B cell (primary cell): ENCODE measurements around the gene G6PD. TPM values are rescaled to one million over a fixed set of nuclear protein-coding genes. Genes with fewer than 3 reads are reported as not detected.
A peak's percentile ranks its signal among the peaks of the same experiment; 100 is the strongest.
"Not testable (repeated sequence)": the region's sequence is repeated elsewhere in the genome, so short reads cannot be mapped to it uniquely, and the experiment has no call there.

ENCODE experiments used
- ATAC-seq: fragments of 200-7000 bp; cut with Tn5 transposase; one replicate; pipeline ENCODE4 v1.10.0; 2021; ENCODE audit warnings: low read depth, mild to moderate bottlenecking, moderate number of reproducible peaks, moderate library complexity
- CTCF ChIA-PET: fragments of 350-600 bp; sonication (Branson Sonifier 250); formaldehyde crosslinking; loops from one replicate; lab custom pipeline; 2021; ENCODE audit warnings: antibody characterized with exemption, inconsistent platforms; lab: Charles Lee
- POLR2A ChIA-PET: fragments of 350-600 bp; sonication (Branson Sonifier 250); formaldehyde crosslinking; loops from one replicate; lab custom pipeline; 2021; ENCODE audit warnings: antibody characterized with exemption; lab: Charles Lee
- DNase-seq: peaks from one replicate; pipeline ENCODE4 v3.0.0; 2013
- H2AFZ ChIP-seq: 2 replicates; pipeline ENCODE4 v1.6.1; 2012; ENCODE audit warnings: mild to moderate bottlenecking, low read depth, low read length; ENCODE audit not compliant: insufficient read depth, poor library complexity, severe bottlenecking
- H3K27ac ChIP-seq, 2 donors: 1 replicate in 1 of 2; 2 replicates in 1 of 2; pipeline ENCODE4 v1.5.1; 2012 to 2013; ENCODE audit warnings: low read length in 2 of 2, mild to moderate bottlenecking in 2 of 2, moderate library complexity in 1 of 2
- H3K27me3 ChIP-seq, 4 experiments: fragments of 200-600 bp in 1 of 4; sonication (generic) in 1 of 4; replicated peaks in 1 of 4; 1 replicate in 2 of 4; 2 replicates in 2 of 4; pipeline versions ENCODE4 v1.6.1 to v1.7.0; 2013 to 2016; ENCODE audit warnings: low read length in 3 of 4, mild to moderate bottlenecking in 2 of 4, mixed read lengths in 1 of 4, moderate library complexity in 1 of 4; ENCODE audit not compliant: insufficient read depth in 4 of 4, control insufficient read depth in 3 of 4; ENCODE audit errors: control extremely low read depth in 1 of 4
- H3K36me3 ChIP-seq, 2 experiments: replicated peaks in 1 of 2; 1 replicate in 1 of 2; 2 replicates in 1 of 2; pipeline versions ENCODE4 v1.6.1 to v1.7.1; 2013; ENCODE audit warnings: low read length in 1 of 2; ENCODE audit not compliant: insufficient read depth in 2 of 2, control insufficient read depth in 1 of 2; ENCODE audit errors: control extremely low read depth in 1 of 2, extremely low read depth in 1 of 2
- H3K4me1 ChIP-seq, 2 donors: fragments of 200-600 bp in 1 of 2; sonication (generic) in 1 of 2; 1 replicate in 1 of 2; 2 replicates in 1 of 2; pipeline versions ENCODE4 v1.5.1 to v1.6.1; 2013 to 2017; ENCODE audit warnings: low read length in 2 of 2; ENCODE audit not compliant: control insufficient read depth in 2 of 2, insufficient read depth in 2 of 2
- H3K4me2 ChIP-seq: replicated peaks from 2 replicates; pipeline ENCODE3; 2012; ENCODE audit warnings: mild to moderate bottlenecking, low read depth, low read length; ENCODE audit not compliant: poor library complexity, severe bottlenecking
- H3K4me3 ChIP-seq, 5 experiments: fragments of 200-600 bp in 1 of 5; sonication (generic) in 1 of 5; 1 replicate in 3 of 5; 2 replicates in 2 of 5; pipeline versions ENCODE4 v1.5.1 to v1.7.0; 2011 to 2016; ENCODE audit warnings: low read length in 4 of 5, mild to moderate bottlenecking in 4 of 5, low read depth in 2 of 5, control low read depth in 1 of 5, moderate library complexity in 1 of 5; ENCODE audit not compliant: insufficient read depth in 1 of 5; ENCODE audit errors: control extremely low read depth in 1 of 5, extremely low read depth in 1 of 5
- H3K79me2 ChIP-seq: fragments of 200-600 bp; sonication (generic); one replicate; pipeline ENCODE4 v1.6.0; 2016; ENCODE audit warnings: low read length; ENCODE audit not compliant: control insufficient read depth, insufficient read depth
- H3K9ac ChIP-seq: fragments of 200-600 bp; sonication (generic); 2 replicates; pipeline ENCODE4 v1.6.1; 2017; ENCODE audit warnings: mild to moderate bottlenecking, low read length, moderate library complexity
- H3K9me3 ChIP-seq, 3 donors: one replicate each; pipeline versions ENCODE4 v1.6.1 to v1.7.1; 2013; ENCODE audit warnings: low read length in 2 of 3; ENCODE audit not compliant: control insufficient read depth in 2 of 3, insufficient read depth in 1 of 3; ENCODE audit errors: control extremely low read depth in 1 of 3
- H4K20me1 ChIP-seq: 2 replicates; pipeline ENCODE4 v1.6.0; 2012; ENCODE audit warnings: mild to moderate bottlenecking, low read length; ENCODE audit not compliant: insufficient read depth, control insufficient read depth, poor library complexity, severe bottlenecking
- H3K27ac Mint-ChIP-seq: one replicate; pipeline ENCODE4 v1.8.0; 2021; ENCODE audit warnings: mixed read lengths
- H3K27me3 Mint-ChIP-seq: one replicate; pipeline ENCODE4 v1.8.0; 2021; ENCODE audit warnings: mixed read lengths
- H3K4me1 Mint-ChIP-seq: one replicate; pipeline ENCODE4 v1.8.0; 2021; ENCODE audit warnings: mixed read lengths
- H3K4me3 Mint-ChIP-seq: one replicate; pipeline ENCODE4 v1.8.0; 2021; ENCODE audit warnings: mixed read lengths
- H3K9me3 Mint-ChIP-seq: one replicate; pipeline ENCODE4 v1.8.0; 2022; ENCODE audit warnings: mixed read lengths; ENCODE audit not compliant: insufficient read depth
- CTCF ChIP-seq: fragments of 200-600 bp; IDR thresholded peaks from one replicate; pipeline ENCODE4 v1.8.0; 2022; ENCODE audit warnings: antibody characterized with exemption, mild to moderate bottlenecking
- EZH2 ChIP-seq: IDR thresholded peaks from 2 replicates; pipeline ENCODE4 v1.6.1; 2012; ENCODE audit warnings: borderline replicate concordance, low read depth, mild to moderate bottlenecking, moderate library complexity, low read length; ENCODE audit not compliant: insufficient read depth, poor library complexity, severe bottlenecking
- WGBS: methylation state at CpG from one replicate; pipeline ENCODE4 v1.1.5; 2013; ENCODE audit warnings: missing lambda C conversion rate; ENCODE audit not compliant: insufficient coverage; 5-methylcytosine and 5-hydroxymethylcytosine counted together
- intact Hi-C: fragments of 100-400 bp; cut with micrococcal nuclease; formaldehyde crosslinking; loops from one replicate; pipeline ENCODE4 v1.10.0; 2022
- polyA plus RNA-seq: library from polyadenylated mRNA; depleted of rRNA; stranded (reverse); fragments of >200 nt; gene quantifications from 2 replicates; pipeline ENCODE4 v1.2.3, GENCODE V29; 2012
- total RNA-seq, 2 donors: library from RNA; stranded (reverse); fragments of 120-200 nt in 1 of 2; gene quantifications; 1 replicate in 1 of 2; 2 replicates in 1 of 2; pipeline versions ENCODE4 v1.2.3 to v1.2.4, GENCODE V29; 2013 to 2022

G6PD gene
- total and polyA plus RNA-seq, 2 donors (not counting 1 experiment from before 2014, with no cell fraction given): 61.2 to 64.4 TPM

GRCh38 chrX:154541589-154541895, 5.1 kb downstream of the G6PD start:
- no peak overlapping the region for H3K4me3 Mint-ChIP-seq
- H3K27me3 Mint-ChIP-seq: no peaks in the 10 kb centered on the region
- WGBS: 69% methylated on average over 3 of the region's 5 CpGs
- H3K9me3 ChIP-seq: no peaks in the 10 kb centered on the region
- DNase-seq: no peak
- POLR2A ChIA-PET: interaction anchor here (0.6 kb wide), 1 partner anchor 528 kb away, joined by 8 read pairs; no protein-coding TSS in a partner anchor
- no peaks in the 10 kb centered on the region for H3K36me3 ChIP-seq
- no peaks in the 10 kb centered on the region for H3K27me3 ChIP-seq
- no peak overlapping the region for H3K4me3 ChIP-seq
- no peak for ATAC-seq
- peak overlapping the region in 1 of 2 donors; percentile 31 for H3K27ac ChIP-seq
- TF ChIP-seq EZH2 (no peak), CTCF (no peak)
- no peak overlapping the region for H2AFZ ChIP-seq
- H3K79me2 ChIP-seq: peaks cover 7% of the 10 kb centered on the region
- H3K9me3 Mint-ChIP-seq: no peaks in the 10 kb centered on the region
- H3K4me1 Mint-ChIP-seq: peaks cover 26% of the 10 kb centered on the region
- H3K9ac ChIP-seq: no peak overlapping the region
- CTCF ChIA-PET: interaction anchor here (0.5 kb wide), 1 partner anchor 223 kb away, joined by 5 read pairs; no protein-coding TSS in a partner anchor
- H3K4me2 ChIP-seq: no peak overlapping the region
- H3K4me1 ChIP-seq: peaks cover 20 to 41% of the 10 kb centered on the region in 2 donors
- no peak overlapping the region for H3K27ac Mint-ChIP-seq
- H4K20me1 ChIP-seq: no peaks in the 10 kb centered on the region
- intact Hi-C loops: no loop called here

- ChIA-PET POLR2A (interaction anchor here (0.6 to 1.0 kb wide), 2 partner anchors 170 to 527 kb away, joined by 8 read pairs; no protein-coding TSS in a partner anchor), CTCF (interaction anchor here (0.5 kb wide), 1 partner anchor 222 kb away, joined by 5 read pairs; no protein-coding TSS in a partner anchor)
- H3K27me3 Mint-ChIP-seq: no peaks in the 10 kb centered on the region
- Histone ChIP-seq H2AFZ (no peak overlapping the region), H3K9me3 (no peaks in the 10 kb centered on the region), H3K36me3 (no peaks in the 10 kb centered on the region), H3K79me2 (peaks cover 7% of the 10 kb centered on the region), H3K27ac (no peak overlapping the region), H3K27me3 (no peaks in the 10 kb centered on the region), H3K4me2 (no peak overlapping the region), H3K9ac (no peak overlapping the region), H3K4me1 (peaks cover 20 to 38% of the 10 kb centered on the region in 2 donors), H3K4me3 (no peak overlapping the region), H4K20me1 (no peaks in the 10 kb centered on the region)
- ATAC-seq (no peak), DNase-seq (no peak)
- H3K4me3 Mint-ChIP-seq: no peak overlapping the region
- peaks cover 23% of the 10 kb centered on the region for H3K4me1 Mint-ChIP-seq
- intact Hi-C loops: no loop called here
- no peak overlapping the region for H3K27ac Mint-ChIP-seq
- TF ChIP-seq CTCF: no peak
- TF ChIP-seq EZH2: no peak
- WGBS: 98% methylated on average over 11 of the region's 19 CpGs
- no peaks in the 10 kb centered on the region for H3K9me3 Mint-ChIP-seq
These were observed 5.6 kb downstream of the G6PD start for GRCh38 chrX:154540897-154541535.

- H3K4me2 ChIP-seq, H3K27ac ChIP-seq, H3K27me3 ChIP-seq, H3K9me3 Mint-ChIP-seq, DNase-seq, H2AFZ ChIP-seq, H3K4me3 Mint-ChIP-seq, H3K4me3 ChIP-seq, H3K27ac Mint-ChIP-seq, H3K79me2 ChIP-seq, H3K27me3 Mint-ChIP-seq, H3K9me3 ChIP-seq, H3K36me3 ChIP-seq, H3K9ac ChIP-seq, intact Hi-C loops, CTCF ChIA-PET, H4K20me1 ChIP-seq, ATAC-seq: not testable (repeated sequence)
- WGBS: 100% methylated on average over 1 of the region's 7 CpGs
- POLR2A ChIA-PET: interaction anchor here (0.7 to 1.0 kb wide), 2 partner anchors 170 to 813 kb away, joined by 6 to 8 read pairs; no protein-coding TSS in a partner anchor
- peaks cover 21% of the 10 kb centered on the region for H3K4me1 Mint-ChIP-seq
- H3K4me1 ChIP-seq: peaks cover 20 to 33% of the 10 kb centered on the region in 2 donors
These were observed 6.3 kb downstream of the G6PD start for GRCh38 chrX:154540365-154540764.
